ENCODE results near the gene ZBTB49. TPM values are rescaled to one million over a fixed set of nuclear protein-coding genes. Genes with fewer than 3 reads are reported as not detected.

The ZBTB49 gene
- total RNA-seq, 1 experiment from 2014 or later = 5.6 TPM

- no peaks in the 10 kb centered on the region for H3K4me1 Mint-ChIP-seq
- POLR2A ChIA-PET = no interaction called here
- peak; percentile 76 for DNase-seq (ENCODE audit: low spot score)
- H3K4me3 Mint-ChIP-seq = no peak overlapping the region
- peaks cover 10% of the 10 kb centered on the region for H3K27me3 Mint-ChIP-seq (ENCODE audit: low read depth)
- H3K36me3 Mint-ChIP-seq = no peaks in the 10 kb centered on the region
- CTCF ChIA-PET = interaction anchor here (1.0 kb wide), 1 partner anchor 84 kb away, joined by 3 read pairs; no protein-coding TSS in a partner anchor
- ATAC-seq = peak; percentile 77
- H3K9me3 Mint-ChIP-seq = peaks cover 11% of the 10 kb centered on the region
- H3K27ac Mint-ChIP-seq = no peak overlapping the region
- no peak for TF ChIP-seq MXD4 (CRISPR knock-in tag; IDR thresholded peaks at IDR 0.05; ENCODE audit: borderline replicate concordance)
- TF ChIP-seq CTCF (IDR thresholded peaks at IDR 0.05) = peak; percentile 75
These were observed 44.9 kb downstream of the ZBTB49 start for GRCh38 chr4:4334798-4335520.

- ATAC-seq = no peak
- TF ChIP-seq NFYB (CRISPR knock-in tag; conservative IDR thresholded peaks at IDR 0.05; ENCODE audit: low read depth) = no peak
- TF ChIP-seq CREM (CRISPR knock-in tag; IDR thresholded peaks at IDR 0.05) = no peak
- no peak for TF ChIP-seq ZNF416 (CRISPR knock-in tag; IDR thresholded peaks at IDR 0.05)
- TF ChIP-seq GRHL2 (CRISPR knock-in tag; IDR thresholded peaks at IDR 0.05; ENCODE audit: insufficient replicate concordance, severe bottlenecking) = no peak
- TF ChIP-seq ZNF396 (CRISPR knock-in tag; IDR thresholded peaks at IDR 0.05; ENCODE audit: borderline replicate concordance) = no peak
- TF ChIP-seq ZNF423 (CRISPR knock-in tag; IDR thresholded peaks at IDR 0.05) = no peak
- no peak for TF ChIP-seq ZNF232 (CRISPR knock-in tag; IDR thresholded peaks at IDR 0.05)
- no peak for TF ChIP-seq ZNF219 (CRISPR knock-in tag; IDR thresholded peaks at IDR 0.05; ENCODE audit: borderline replicate concordance)
- TF ChIP-seq ZNF121 (CRISPR knock-in tag; IDR thresholded peaks at IDR 0.05) = no peak
- TF ChIP-seq, protein P1, sequence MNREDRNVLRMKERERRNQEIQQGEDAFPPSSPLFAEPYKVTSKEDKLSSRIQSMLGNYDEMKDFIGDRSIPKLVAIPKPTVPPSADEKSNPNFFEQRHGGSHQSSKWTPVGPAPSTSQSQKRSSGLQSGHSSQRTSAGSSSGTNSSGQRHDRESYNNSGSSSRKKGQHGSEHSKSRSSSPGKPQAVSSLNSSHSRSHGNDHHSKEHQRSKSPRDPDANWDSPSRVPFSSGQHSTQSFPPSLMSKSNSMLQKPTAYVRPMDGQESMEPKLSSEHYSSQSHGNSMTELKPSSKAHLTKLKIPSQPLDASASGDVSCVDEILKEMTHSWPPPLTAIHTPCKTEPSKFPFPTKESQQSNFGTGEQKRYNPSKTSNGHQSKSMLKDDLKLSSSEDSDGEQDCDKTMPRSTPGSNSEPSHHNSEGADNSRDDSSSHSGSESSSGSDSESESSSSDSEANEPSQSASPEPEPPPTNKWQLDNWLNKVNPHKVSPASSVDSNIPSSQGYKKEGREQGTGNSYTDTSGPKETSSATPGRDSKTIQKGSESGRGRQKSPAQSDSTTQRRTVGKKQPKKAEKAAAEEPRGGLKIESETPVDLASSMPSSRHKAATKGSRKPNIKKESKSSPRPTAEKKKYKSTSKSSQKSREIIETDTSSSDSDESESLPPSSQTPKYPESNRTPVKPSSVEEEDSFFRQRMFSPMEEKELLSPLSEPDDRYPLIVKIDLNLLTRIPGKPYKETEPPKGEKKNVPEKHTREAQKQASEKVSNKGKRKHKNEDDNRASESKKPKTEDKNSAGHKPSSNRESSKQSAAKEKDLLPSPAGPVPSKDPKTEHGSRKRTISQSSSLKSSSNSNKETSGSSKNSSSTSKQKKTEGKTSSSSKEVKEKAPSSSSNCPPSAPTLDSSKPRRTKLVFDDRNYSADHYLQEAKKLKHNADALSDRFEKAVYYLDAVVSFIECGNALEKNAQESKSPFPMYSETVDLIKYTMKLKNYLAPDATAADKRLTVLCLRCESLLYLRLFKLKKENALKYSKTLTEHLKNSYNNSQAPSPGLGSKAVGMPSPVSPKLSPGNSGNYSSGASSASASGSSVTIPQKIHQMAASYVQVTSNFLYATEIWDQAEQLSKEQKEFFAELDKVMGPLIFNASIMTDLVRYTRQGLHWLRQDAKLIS (CRISPR knock-in tag; IDR thresholded peaks at IDR 0.05; ENCODE audit: borderline replicate concordance) = no peak
- no peak for TF ChIP-seq FOXJ3 (CRISPR knock-in tag; IDR thresholded peaks at IDR 0.05; ENCODE audit: borderline replicate concordance)
- no peak for TF ChIP-seq JUN (CRISPR knock-in tag; IDR thresholded peaks at IDR 0.05)
- Mint-ChIP-seq H3K4me3 (no peak overlapping the region), H3K36me3 (no peaks in the 10 kb centered on the region), H3K4me1 (no peaks in the 10 kb centered on the region), H3K27me3 (ENCODE audit: low read depth) (peaks cover 10% of the 10 kb centered on the region), H3K9me3 (peaks cover 9% of the 10 kb centered on the region), H3K27ac (no peak overlapping the region)
- ChIA-PET POLR2A (no interaction called here), CTCF (interaction anchor here (1.5 kb wide), 1 partner anchor 11 kb away, joined by 5 read pairs; no protein-coding TSS in a partner anchor)
- no peak for DNase-seq (ENCODE audit: low spot score)
These were observed 48.4 kb downstream of the ZBTB49 start for GRCh38 chr4:4338210-4339001.

- Mint-ChIP-seq H3K36me3 (no peaks in the 10 kb centered on the region), H3K9me3 (peaks cover 5% of the 10 kb centered on the region), H3K27ac (no peak overlapping the region), H3K4me3 (no peak overlapping the region), H3K4me1 (no peaks in the 10 kb centered on the region), H3K27me3 (ENCODE audit: low read depth) (peaks cover 6% of the 10 kb centered on the region)
- DNase-seq (ENCODE audit: low spot score) = no peak
- TF ChIP-seq CREM (CRISPR knock-in tag; IDR thresholded peaks at IDR 0.05) = no peak
- no peak for ATAC-seq
- ChIA-PET CTCF (interaction anchor here (2.2 kb wide), 1 partner anchor 45 kb away, joined by 7 read pairs; no protein-coding TSS in a partner anchor), POLR2A (no interaction called here)
These were observed 49.5 kb downstream of the ZBTB49 start for GRCh38 chr4:4339504-4340085.
